Psoas muscle (tissue), 8 donors: ENCODE measurements around the gene ABI2. TPM values are rescaled to one million over a fixed set of nuclear protein-coding genes. Genes with fewer than 3 reads are reported as not detected.
A peak's percentile ranks its signal among the peaks of the same experiment; 100 is the strongest.

ENCODE experiments used
- ATAC-seq, 4 donors: fragments of 200-7000 bp; cut with Tn5 transposase; one replicate each; pipeline ENCODE4 v1.9.1; 2020; ENCODE audit warnings: moderate library complexity in 3 of 4, mild to moderate bottlenecking in 2 of 4
- DNase-seq, 2 donors: peaks; one replicate each; pipeline ENCODE4 v3.0.0-alpha.2; 2020
- H3K27ac ChIP-seq: fragments of 200-600 bp; one replicate; pipeline ENCODE4 v1.8.0; 2022
- H3K27me3 ChIP-seq, 3 donors: fragments of 200-600 bp in 1 of 3; one replicate each; pipeline versions ENCODE4 v1.6.1 to v1.8.0; 2013 to 2022; ENCODE audit warnings: low read length in 2 of 3, mild to moderate bottlenecking in 2 of 3, moderate library complexity in 1 of 3; ENCODE audit not compliant: insufficient read depth in 3 of 3
- H3K36me3 ChIP-seq, 2 donors: fragments of 200-600 bp in 1 of 2; one replicate each; pipeline versions ENCODE4 v1.6.1 to v1.8.0; 2013 to 2022; ENCODE audit warnings: low read depth in 1 of 2, mild to moderate bottlenecking in 1 of 2, moderate library complexity in 1 of 2; ENCODE audit not compliant: insufficient read depth in 1 of 2
- H3K4me1 ChIP-seq: fragments of 200-600 bp; one replicate; pipeline ENCODE4 v1.8.0; 2022
- H3K4me3 ChIP-seq: fragments of 200-600 bp; one replicate; pipeline ENCODE4 v1.8.0; 2022; ENCODE audit warnings: mild to moderate bottlenecking
- H3K9me3 ChIP-seq: fragments of 200-600 bp; one replicate; pipeline ENCODE4 v1.8.0; 2022
- WGBS, 3 donors: extraction: QIAGEN DNeasy Blood & Tissue Kit; methylation state at CpG; one replicate each; pipeline versions ENCODE4 v1.1.6 to v1.1.7; 2013; 5-methylcytosine and 5-hydroxymethylcytosine counted together
- intact Hi-C, 2 donors: fragments of 100-400 bp; cut with DNase I; formaldehyde crosslinking; loops; one replicate each; pipeline versions ENCODE4 v1.11.0 to v1.14.2; 2022
- polyA plus RNA-seq, 3 donors: library from polyadenylated mRNA; stranded (reverse); fragments of 200-250 nt; gene quantifications; one replicate each; pipeline ENCODE4 v1.2.3, GENCODE V29; 2013
- total RNA-seq, 4 donors: library from RNA; stranded (reverse); fragmentation: NEBNext Ultra II Directional in 2 of 4; extraction: Animal tissue kit (Norgen Biotek cat#: 25700) in 2 of 4; gene quantifications; one replicate each; pipeline versions ENCODE4 v1.2.1 to v1.2.4, GENCODE V29; 2021 to 2023
- TF ChIP-seq, protein P1 (sequence below): fragments of 200-600 bp; IDR thresholded peaks from one replicate; pipeline ENCODE4 v1.8.0; 2022; ENCODE audit warnings: antibody characterized with exemption
- donor health status: healthy with polysubstance abuse.
- donor health status: DM: no; HTN: no; CAD: no; lungs with moderate emphysema.
- donor health status: Bipolar disorder and iron deficiency.
- donor health status: healthy.
- donor health status: DM: yes; HTN: yes; CAD: no.
- donor health status: DM: no; HTN: no; CAD: no.
- donor health status: DM: no; HTN: no; CAD: no.
- donor health status: DM: yes; HTN: yes; CAD: no.

ABI2 gene
- total and polyA plus RNA-seq, 7 donors: 7.5 to 16.9 (median 12.9) TPM

DNA sequence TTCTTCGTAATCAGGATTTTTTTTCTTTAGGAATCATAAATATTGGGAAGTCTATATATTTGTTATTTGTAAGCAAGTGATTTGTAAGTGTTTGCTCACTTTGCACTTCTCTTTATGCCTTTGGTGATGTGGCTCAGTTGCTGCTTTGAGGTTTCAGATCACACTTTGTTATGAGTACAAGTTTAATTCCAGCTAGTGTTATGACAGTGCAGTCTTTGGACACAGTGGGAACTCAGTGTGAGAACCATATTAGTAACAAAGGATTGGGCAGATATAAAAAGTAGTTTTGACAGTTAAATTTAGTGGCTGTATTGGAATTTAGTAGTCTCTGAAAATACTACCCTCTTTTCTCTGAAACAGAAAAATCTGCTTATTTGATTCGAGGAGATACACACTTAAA, 67.7 kb downstream of the ABI2 start:
- Histone ChIP-seq H3K36me3 (peaks cover 0 to 9% of the 10 kb centered on the region in 2 donors), H3K27ac (no peak overlapping the region), H3K9me3 (no peaks in the 10 kb centered on the region), H3K4me3 (no peak overlapping the region), H3K27me3 (no peaks in the 10 kb centered on the region), H3K4me1 (no peaks in the 10 kb centered on the region)
- intact Hi-C loops: no loop called here
- TF ChIP-seq, protein P1, sequence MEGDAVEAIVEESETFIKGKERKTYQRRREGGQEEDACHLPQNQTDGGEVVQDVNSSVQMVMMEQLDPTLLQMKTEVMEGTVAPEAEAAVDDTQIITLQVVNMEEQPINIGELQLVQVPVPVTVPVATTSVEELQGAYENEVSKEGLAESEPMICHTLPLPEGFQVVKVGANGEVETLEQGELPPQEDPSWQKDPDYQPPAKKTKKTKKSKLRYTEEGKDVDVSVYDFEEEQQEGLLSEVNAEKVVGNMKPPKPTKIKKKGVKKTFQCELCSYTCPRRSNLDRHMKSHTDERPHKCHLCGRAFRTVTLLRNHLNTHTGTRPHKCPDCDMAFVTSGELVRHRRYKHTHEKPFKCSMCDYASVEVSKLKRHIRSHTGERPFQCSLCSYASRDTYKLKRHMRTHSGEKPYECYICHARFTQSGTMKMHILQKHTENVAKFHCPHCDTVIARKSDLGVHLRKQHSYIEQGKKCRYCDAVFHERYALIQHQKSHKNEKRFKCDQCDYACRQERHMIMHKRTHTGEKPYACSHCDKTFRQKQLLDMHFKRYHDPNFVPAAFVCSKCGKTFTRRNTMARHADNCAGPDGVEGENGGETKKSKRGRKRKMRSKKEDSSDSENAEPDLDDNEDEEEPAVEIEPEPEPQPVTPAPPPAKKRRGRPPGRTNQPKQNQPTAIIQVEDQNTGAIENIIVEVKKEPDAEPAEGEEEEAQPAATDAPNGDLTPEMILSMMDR: no peak
- DNase-seq (no peak), ATAC-seq (peak in 2 of 4 donors; percentile 40 to 80)
- 96 to 98% (median 97%) methylated on average over 2 of the region's 2 CpGs for WGBS, 3 donors

DNA sequence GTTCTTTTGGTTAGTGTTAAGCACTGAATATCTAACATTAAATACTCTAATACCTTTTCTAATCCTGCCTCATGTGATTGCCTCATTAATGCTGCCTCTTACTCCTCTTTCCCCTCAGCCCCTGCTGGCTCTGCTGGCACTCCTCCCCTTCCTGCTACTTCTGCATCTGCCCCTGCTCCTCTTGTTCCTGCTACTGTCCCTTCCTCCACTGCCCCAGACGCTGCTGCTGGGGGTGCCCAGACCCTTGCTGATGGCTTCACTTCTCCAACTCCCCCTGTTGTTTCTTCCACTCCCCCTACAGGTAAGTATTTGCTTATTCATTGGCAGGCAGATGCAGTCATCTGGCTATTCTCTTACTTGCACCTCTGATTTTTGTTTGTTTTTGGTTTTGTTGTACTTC, 68.5 kb downstream of the ABI2 start:
- intact Hi-C loops: no loop called here
- ATAC-seq (peak in 1 of 4 donors; percentile 56), DNase-seq (no peak)
- H3K27me3 ChIP-seq: no peaks in the 10 kb centered on the region
- H3K9me3 ChIP-seq: no peaks in the 10 kb centered on the region
- H3K36me3 ChIP-seq: peaks cover 0 to 9% of the 10 kb centered on the region in 2 donors
- H3K4me3 ChIP-seq: no peak overlapping the region
- TF ChIP-seq, protein P1: no peak
- no peaks in the 10 kb centered on the region for H3K4me1 ChIP-seq
- no peak overlapping the region for H3K27ac ChIP-seq
- WGBS, 3 donors: 45 to 55% (median 53%) methylated on average over 1 of the region's 1 CpG

DNA sequence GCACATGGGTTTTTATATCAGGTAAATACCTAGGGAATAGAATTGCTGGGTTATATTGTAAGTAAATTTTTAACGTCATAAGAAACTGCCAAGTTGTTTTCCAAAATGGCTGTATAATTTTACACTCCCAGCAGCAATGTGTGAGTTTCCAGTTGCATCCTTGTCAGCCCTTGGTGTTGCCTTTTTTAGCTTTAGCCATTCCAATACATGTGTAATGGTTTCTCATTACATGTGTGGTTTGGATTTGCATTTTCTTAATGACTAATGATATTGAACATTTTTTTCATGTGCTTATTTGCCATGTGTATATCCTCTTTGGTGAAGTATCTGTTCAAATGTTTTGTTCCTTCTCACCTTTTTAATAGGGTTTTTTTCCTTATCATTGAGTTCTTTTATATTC, 70.8 kb downstream of the ABI2 start:
- Histone ChIP-seq H3K4me1 (no peaks in the 10 kb centered on the region), H3K4me3 (no peak overlapping the region), H3K36me3 (peaks cover 0 to 23% of the 10 kb centered on the region in 2 donors), H3K9me3 (no peaks in the 10 kb centered on the region), H3K27me3 (no peaks in the 10 kb centered on the region), H3K27ac (no peak overlapping the region)
- 43 to 79% (median 54%) methylated on average over 1 of the region's 1 CpG for whole genome bisulfite sequencing, 3 donors
- TF ChIP-seq, protein P1: no peak
- intact Hi-C loops: no loop called here
- ATAC-seq: no peak
- no peak for DNase-seq

DNA sequence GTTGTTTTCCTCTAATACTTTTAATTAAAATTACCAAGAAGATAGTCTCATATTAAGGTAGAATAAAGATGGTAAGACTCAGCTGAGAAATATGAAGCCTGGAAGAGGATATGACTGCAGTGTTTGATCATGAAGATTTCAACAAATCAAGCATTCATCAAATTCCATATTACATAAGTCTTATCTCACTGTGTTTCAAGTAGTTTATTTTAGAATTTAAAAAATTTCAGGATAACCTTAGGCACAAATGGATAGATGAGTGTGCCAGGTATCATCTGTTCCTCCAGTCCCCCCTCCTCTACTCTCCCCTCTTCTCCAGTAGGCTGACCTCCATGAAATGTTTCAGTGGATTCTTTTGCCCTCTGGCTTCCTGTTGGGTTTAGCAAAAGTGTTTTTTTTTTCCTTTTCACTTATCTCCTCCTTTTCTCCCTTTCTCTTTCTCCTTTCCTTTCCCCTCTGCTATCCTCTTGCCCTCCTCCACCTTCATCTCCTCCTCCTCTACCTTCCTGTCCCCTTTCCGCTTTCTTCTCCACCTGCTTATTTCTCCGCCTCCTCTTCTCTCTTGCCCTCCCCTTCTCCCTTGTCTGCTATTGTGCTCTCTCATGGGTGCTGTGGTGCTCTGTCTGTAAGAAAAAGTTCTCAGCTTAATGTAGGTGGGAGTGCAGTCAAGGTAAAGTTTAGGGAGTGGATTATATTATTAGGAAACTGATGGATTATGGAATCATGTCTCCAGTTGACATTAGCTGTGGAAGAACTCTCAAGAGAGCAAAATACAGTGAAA, 72.8 kb downstream of the ABI2 start:
- ATAC-seq: no peak
- WGBS, 3 donors: 96 to 100% (median 98%) methylated on average over 2 of the region's 2 CpGs
- TF ChIP-seq, protein P1: no peak

DNA sequence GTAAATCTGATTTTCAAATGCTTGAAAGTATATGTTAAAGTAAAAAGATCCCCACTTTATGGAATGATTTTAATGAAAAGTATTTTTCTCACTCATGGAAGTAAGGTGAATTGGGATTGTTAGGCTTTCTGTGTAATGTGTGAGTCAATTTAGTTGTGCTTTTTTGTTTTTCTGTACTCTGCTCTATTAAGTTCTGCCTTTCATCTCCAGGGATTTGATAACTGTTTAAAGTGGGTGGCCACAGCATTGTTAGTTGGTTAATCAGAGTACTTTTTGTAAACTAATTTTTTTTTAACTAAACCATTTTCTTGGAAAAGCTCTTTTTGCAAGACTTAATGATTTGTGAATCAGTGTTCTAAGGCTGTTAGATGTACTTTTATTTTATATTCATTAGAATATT, 76.8 kb downstream of the ABI2 start:
- DNase-seq (no peak), ATAC-seq (no peak)
- intact Hi-C loops: no loop called here

More for the DNA sequence above, 72.8 kb downstream of the ABI2 start:
- H3K4me3 ChIP-seq: no peak overlapping the region
- H3K36me3 ChIP-seq: peaks cover 0 to 19% of the 10 kb centered on the region in 2 donors
- H3K27me3 ChIP-seq: no peaks in the 10 kb centered on the region
- no peak overlapping the region for H3K27ac ChIP-seq
- no peaks in the 10 kb centered on the region for H3K9me3 ChIP-seq
- DNase-seq: no peak
- H3K4me1 ChIP-seq: peaks cover 3% of the 10 kb centered on the region
- intact Hi-C loops: no loop called here

More for the DNA sequence above, 76.8 kb downstream of the ABI2 start:
- TF ChIP-seq, protein P1: no peak
- no peak overlapping the region for H3K27ac ChIP-seq
- no peaks in the 10 kb centered on the region for H3K27me3 ChIP-seq
- H3K9me3 ChIP-seq: no peaks in the 10 kb centered on the region
- H3K4me3 ChIP-seq: no peak overlapping the region
- peaks cover 0 to 28% of the 10 kb centered on the region in 2 donors for H3K36me3 ChIP-seq
- peaks cover 4% of the 10 kb centered on the region for H3K4me1 ChIP-seq
